SK-N-SH treated with all-trans-retinoic acid at 6 μM for 48 hours (cell line): ENCODE results near the gene VTI1A.

ENCODE experiments used
- ARNTL ChIP-seq: fragments of 450-650 bp; formaldehyde crosslinking; IDR thresholded peaks from 2 replicates; pipeline ENCODE4 v1.5.0; 2020; ENCODE audit warnings: low read depth, mild to moderate bottlenecking, moderate library complexity, borderline replicate concordance
- CSDC2 ChIP-seq: fragments of 250-450 bp; sonication (Bioruptor Pico); IDR thresholded peaks from 2 replicates; pipeline ENCODE4 v1.5.0; 2020; ENCODE audit warnings: mild to moderate bottlenecking, moderate library complexity
- GLIS3 ChIP-seq: fragments of 250-450 bp; sonication (Bioruptor Pico); IDR thresholded peaks from 2 replicates; pipeline ENCODE4 v1.5.0; 2020; ENCODE audit warnings: mild to moderate bottlenecking, moderate library complexity
- ISL1 ChIP-seq: fragments of 250-450 bp; sonication (Bioruptor Pico); IDR thresholded peaks from 2 replicates; pipeline ENCODE4 v2.1.2; 2022; ENCODE audit warnings: mild to moderate bottlenecking, moderate library complexity
- ZFP3 ChIP-seq: fragments of 250-450 bp; sonication (Bioruptor Pico); IDR thresholded peaks from 2 replicates; pipeline ENCODE4 v1.5.0; 2020; ENCODE audit warnings: mild to moderate bottlenecking, moderate library complexity
- ZFP30 ChIP-seq: fragments of 450-650 bp; formaldehyde crosslinking; IDR thresholded peaks from 2 replicates; pipeline ENCODE4 v1.5.0; 2022; ENCODE audit warnings: mild to moderate bottlenecking, moderate library complexity
- ZNF8 ChIP-seq: fragments of 450-650 bp; formaldehyde crosslinking; IDR thresholded peaks from 2 replicates; pipeline ENCODE4 v1.5.0; 2020; ENCODE audit warnings: mild to moderate bottlenecking, moderate library complexity
- TF ChIP-seq, protein P1 (sequence below): fragments of 250-450 bp; sonication (Bioruptor Pico); IDR thresholded peaks from 2 replicates; pipeline ENCODE4 v1.8.0; 2020; ENCODE audit warnings: mild to moderate bottlenecking, moderate library complexity, borderline replicate concordance
- TF ChIP-seq, protein P2 (sequence below): fragments of 250-450 bp; sonication (Bioruptor Pico); IDR thresholded peaks from 2 replicates; pipeline ENCODE4 v1.5.1; 2020; ENCODE audit warnings: low read depth, mild to moderate bottlenecking, moderate library complexity
- TF ChIP-seq, protein P3 (sequence below): fragments of 250-450 bp; sonication (Bioruptor Pico); IDR thresholded peaks from 2 replicates; pipeline ENCODE4 v1.8.0; 2021; ENCODE audit warnings: low read depth, mild to moderate bottlenecking, moderate library complexity, borderline replicate concordance

DNA sequence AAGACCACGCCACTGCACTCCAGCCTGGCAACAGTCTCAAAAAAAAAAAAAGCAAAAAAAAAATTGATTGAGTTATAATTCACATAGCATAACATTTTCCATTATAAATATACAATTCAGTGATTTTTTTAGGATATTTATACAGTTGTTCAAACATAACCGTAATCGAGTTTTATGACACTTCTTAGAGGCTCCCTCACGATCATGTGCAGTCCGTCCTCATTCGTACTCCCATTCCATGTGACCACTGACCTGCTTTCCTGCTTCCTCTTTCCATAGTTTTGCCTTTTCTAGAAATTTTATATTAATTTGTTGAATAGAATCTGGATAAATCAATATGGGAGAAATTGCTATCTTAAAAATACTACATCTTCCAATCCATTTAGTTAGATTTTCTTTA lies 45.7 kb downstream of the VTI1A start:
- TF ChIP-seq, protein P1, sequence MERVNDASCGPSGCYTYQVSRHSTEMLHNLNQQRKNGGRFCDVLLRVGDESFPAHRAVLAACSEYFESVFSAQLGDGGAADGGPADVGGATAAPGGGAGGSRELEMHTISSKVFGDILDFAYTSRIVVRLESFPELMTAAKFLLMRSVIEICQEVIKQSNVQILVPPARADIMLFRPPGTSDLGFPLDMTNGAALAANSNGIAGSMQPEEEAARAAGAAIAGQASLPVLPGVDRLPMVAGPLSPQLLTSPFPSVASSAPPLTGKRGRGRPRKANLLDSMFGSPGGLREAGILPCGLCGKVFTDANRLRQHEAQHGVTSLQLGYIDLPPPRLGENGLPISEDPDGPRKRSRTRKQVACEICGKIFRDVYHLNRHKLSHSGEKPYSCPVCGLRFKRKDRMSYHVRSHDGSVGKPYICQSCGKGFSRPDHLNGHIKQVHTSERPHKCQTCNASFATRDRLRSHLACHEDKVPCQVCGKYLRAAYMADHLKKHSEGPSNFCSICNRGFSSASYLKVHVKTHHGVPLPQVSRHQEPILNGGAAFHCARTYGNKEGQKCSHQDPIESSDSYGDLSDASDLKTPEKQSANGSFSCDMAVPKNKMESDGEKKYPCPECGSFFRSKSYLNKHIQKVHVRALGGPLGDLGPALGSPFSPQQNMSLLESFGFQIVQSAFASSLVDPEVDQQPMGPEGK: no peak
- TF ChIP-seq ZNF8 (CRISPR knock-in tag) (no peak), GLIS3 (CRISPR knock-in tag) (no peak), ZFP30 (CRISPR knock-in tag) (no peak), ZFP3 (CRISPR knock-in tag) (no peak), CSDC2 (CRISPR knock-in tag) (no peak), ISL1 (CRISPR knock-in tag) (no peak), ARNTL (CRISPR knock-in tag) (no peak)
- TF ChIP-seq, protein P2, sequence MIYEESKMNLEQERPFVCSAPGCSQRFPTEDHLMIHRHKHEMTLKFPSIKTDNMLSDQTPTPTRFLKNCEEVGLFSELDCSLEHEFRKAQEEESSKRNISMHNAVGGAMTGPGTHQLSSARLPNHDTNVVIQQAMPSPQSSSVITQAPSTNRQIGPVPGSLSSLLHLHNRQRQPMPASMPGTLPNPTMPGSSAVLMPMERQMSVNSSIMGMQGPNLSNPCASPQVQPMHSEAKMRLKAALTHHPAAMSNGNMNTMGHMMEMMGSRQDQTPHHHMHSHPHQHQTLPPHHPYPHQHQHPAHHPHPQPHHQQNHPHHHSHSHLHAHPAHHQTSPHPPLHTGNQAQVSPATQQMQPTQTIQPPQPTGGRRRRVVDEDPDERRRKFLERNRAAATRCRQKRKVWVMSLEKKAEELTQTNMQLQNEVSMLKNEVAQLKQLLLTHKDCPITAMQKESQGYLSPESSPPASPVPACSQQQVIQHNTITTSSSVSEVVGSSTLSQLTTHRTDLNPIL (CRISPR knock-in tag): no peak
- TF ChIP-seq, protein P3, sequence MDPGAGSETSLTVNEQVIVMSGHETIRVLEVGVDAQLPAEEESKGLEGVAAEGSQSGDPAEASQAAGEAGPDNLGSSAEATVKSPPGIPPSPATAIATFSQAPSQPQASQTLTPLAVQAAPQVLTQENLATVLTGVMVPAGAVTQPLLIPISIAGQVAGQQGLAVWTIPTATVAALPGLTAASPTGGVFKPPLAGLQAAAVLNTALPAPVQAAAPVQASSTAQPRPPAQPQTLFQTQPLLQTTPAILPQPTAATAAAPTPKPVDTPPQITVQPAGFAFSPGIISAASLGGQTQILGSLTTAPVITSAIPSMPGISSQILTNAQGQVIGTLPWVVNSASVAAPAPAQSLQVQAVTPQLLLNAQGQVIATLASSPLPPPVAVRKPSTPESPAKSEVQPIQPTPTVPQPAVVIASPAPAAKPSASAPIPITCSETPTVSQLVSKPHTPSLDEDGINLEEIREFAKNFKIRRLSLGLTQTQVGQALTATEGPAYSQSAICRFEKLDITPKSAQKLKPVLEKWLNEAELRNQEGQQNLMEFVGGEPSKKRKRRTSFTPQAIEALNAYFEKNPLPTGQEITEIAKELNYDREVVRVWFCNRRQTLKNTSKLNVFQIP (CRISPR knock-in tag): no peak
